NCI-H1048 (cell line): ENCODE results near the gene LRRC72.
A peak's percentile ranks its signal among the peaks of the same experiment; 100 is the strongest.
"Not testable (repeated sequence)": the region's sequence is repeated elsewhere in the genome, so short reads cannot be mapped to it uniquely, and the experiment has no call there.

Experiments used
- DNase-seq: peaks from one replicate; lab custom pipeline; 2025; lab: John Stamatoyannopoulos, UW

LRRC72 gene

GRCh38 chr7:16528520-16528919, 1.9 kb downstream of the LRRC72 start:
- DNase-seq = no peak

GRCh38 chr7:16529697-16530096, 3.1 kb downstream of the LRRC72 start:
- DNase-seq = no peak

- no peak for DNase-seq
Observed at GRCh38 chr7:16531707-16532106, 5.1 kb downstream of the LRRC72 start.

- DNase-seq = no peak
Observed at GRCh38 chr7:16532272-16532671, 5.6 kb downstream of the LRRC72 start.

- no peak for DNase-seq
Observed at GRCh38 chr7:16535500-16535899, 8.9 kb downstream of the LRRC72 start.

GRCh38 chr7:16540559-16540958, 13.9 kb downstream of the LRRC72 start:
- not testable (repeated sequence) for DNase-seq

- DNase-seq = no peak
Observed at GRCh38 chr7:16542401-16542800, 15.8 kb downstream of the LRRC72 start.

- DNase-seq = no peak
Observed at GRCh38 chr7:16543456-16543855, 16.8 kb downstream of the LRRC72 start.

GRCh38 chr7:16546921-16547505, 20.4 kb downstream of the LRRC72 start:
- DNase-seq = no peak

- DNase-seq = no peak
Observed at GRCh38 chr7:16548428-16548827, 21.8 kb downstream of the LRRC72 start.

- DNase-seq = no peak
Observed at GRCh38 chr7:16550671-16551070, 24.0 kb downstream of the LRRC72 start.

- DNase-seq = no peak
Observed at GRCh38 chr7:16554518-16555236, 28.1 kb downstream of the LRRC72 start.

GRCh38 chr7:16556359-16556758, 29.7 kb downstream of the LRRC72 start:
- no peak for DNase-seq

- DNase-seq = no peak
Observed at GRCh38 chr7:16558761-16559302, 32.2 kb downstream of the LRRC72 start.

GRCh38 chr7:16559497-16560179, 33.0 kb downstream of the LRRC72 start:
- no peak for DNase-seq

- DNase-seq = no peak
Observed at GRCh38 chr7:16561943-16562342, 35.3 kb downstream of the LRRC72 start.

GRCh38 chr7:16562456-16563220, 36.0 kb downstream of the LRRC72 start:
- DNase-seq = no peak

GRCh38 chr7:16563281-16564022, 36.8 kb downstream of the LRRC72 start:
- peak; percentile 84 for DNase-seq

- no peak for DNase-seq
Observed at GRCh38 chr7:16564023-16564380, 37.4 kb downstream of the LRRC72 start.

GRCh38 chr7:16564909-16565426, 38.3 kb downstream of the LRRC72 start:
- DNase-seq = peak; percentile 52

GRCh38 chr7:16571941-16572340, 45.3 kb downstream of the LRRC72 start:
- no peak for DNase-seq
